Activated T-cell treated with anti-CD3 and anti-CD28 coated beads, Interleukin-2, amount 50 U/mL, for 4 hours (primary cell): Measurements from ENCODE around the gene TOP2A. TPM values are rescaled to one million over a fixed set of nuclear protein-coding genes. Genes with fewer than 3 reads are reported as not detected.

ENCODE experiments used
- ATAC-seq, 2 donors: fragments of 200-7000 bp; cut with Tn5 transposase; one replicate each; pipeline ENCODE4 v1.10.0; 2021
- DNase-seq: peaks from one replicate; pipeline ENCODE4 v3.0.0-alpha.2; 2020
- H3K27me3 Mint-ChIP-seq: one replicate; pipeline ENCODE4 v1.8.0; 2021; ENCODE audit warnings: low read depth, mixed read lengths
- H3K36me3 Mint-ChIP-seq: one replicate; pipeline ENCODE4 v1.8.0; 2022; ENCODE audit warnings: mixed read lengths; ENCODE audit not compliant: insufficient read depth
- H3K4me1 Mint-ChIP-seq: one replicate; pipeline ENCODE4 v1.8.0; 2021; ENCODE audit warnings: low read depth, mixed read lengths
- H3K4me3 Mint-ChIP-seq: one replicate; pipeline ENCODE4 v1.8.0; 2021; ENCODE audit warnings: mild to moderate bottlenecking, moderate library complexity, mixed read lengths
- H3K9me3 Mint-ChIP-seq: one replicate; pipeline ENCODE4 v1.8.0; 2021; ENCODE audit warnings: mixed read lengths
- total RNA-seq, 3 donors: library from RNA; stranded (reverse); gene quantifications; one replicate each; pipeline ENCODE4 v1.2.1, GENCODE V29; 2021

The TOP2A gene
- total RNA-seq, 3 donors from 2014 or later: 10.4 to 16.4 (median 12.0) TPM

- Mint-ChIP-seq H3K4me3 (peak overlapping the region; percentile 72), H3K27me3 (no peaks in the 10 kb centered on the region), H3K36me3 (peaks cover 22% of the 10 kb centered on the region), H3K9me3 (no peaks in the 10 kb centered on the region), H3K4me1 (peaks cover 78% of the 10 kb centered on the region)
- ATAC-seq (peak; percentile 82 to 85), DNase-seq (peak; percentile 79)
Observed at GRCh38 chr17:40340880-40341807, 76.6 kb downstream of the TOP2A start.

GRCh38 chr17:40340327-40340726, 77.4 kb downstream of the TOP2A start:
- Mint-ChIP-seq H3K4me1 (peaks cover 72% of the 10 kb centered on the region), H3K4me3 (no peak overlapping the region), H3K36me3 (peaks cover 22% of the 10 kb centered on the region), H3K27me3 (no peaks in the 10 kb centered on the region), H3K9me3 (no peaks in the 10 kb centered on the region)
- ATAC-seq (no peak), DNase-seq (no peak)

- Mint-ChIP-seq H3K4me1 (peaks cover 72% of the 10 kb centered on the region), H3K4me3 (no peak overlapping the region), H3K27me3 (no peaks in the 10 kb centered on the region), H3K36me3 (peaks cover 29% of the 10 kb centered on the region), H3K9me3 (no peaks in the 10 kb centered on the region)
- DNase-seq: no peak
- ATAC-seq: no peak
Observed at GRCh38 chr17:40338941-40339649, 78.6 kb downstream of the TOP2A start.

Other genes starting within 250 kb of the TOP2A start
- gene RAPGEFL1, start 240.4 kb downstream of the TOP2A start, total RNA-seq: 1 to 10 TPM; 5.7 to 6.7 (median 6.1) TPM
- gene WIPF2, start 198.6 kb downstream of the TOP2A start, total RNA-seq: 10 to 100 TPM; 21.3 to 24.6 (median 22.1) TPM
- 10 to 100 TPM; 67.3 to 94.0 (median 83.6) TPM for gene CDC6, start 130.0 kb downstream of the TOP2A start, total RNA-seq
- 10 to 100 TPM; 46.5 to 61.9 (median 48.7) TPM for gene RARA, start 108.7 kb downstream of the TOP2A start, total RNA-seq
- not detected for gene GJD3, start 53.2 kb downstream of the TOP2A start, total RNA-seq
- 10 to 100 TPM; 14.0 to 17.7 (median 14.7) TPM for gene IGFBP4, start 25.6 kb upstream of the TOP2A start, total RNA-seq
- 1 to 10 TPM; 3.9 to 4.7 (median 4.1) TPM for gene TNS4, start 83.7 kb upstream of the TOP2A start, total RNA-seq
- gene CCR7, start 147.6 kb upstream of the TOP2A start, total RNA-seq: 100 to 1,000 TPM in 2 of 3 donors, 10 to 100 TPM in 1; 77.3 to 109 (median 108) TPM
- 100 to 1,000 TPM; 105 to 117 (median 106) TPM for gene SMARCE1, start 229.9 kb upstream of the TOP2A start, total RNA-seq
- not detected for gene KRT222, start 247.3 kb upstream of the TOP2A start, total RNA-seq